ENCODE measurements around the gene RING1. TPM values are rescaled to one million over a fixed set of nuclear protein-coding genes. Genes with fewer than 3 reads are reported as not detected.

RING1 gene
- total RNA-seq, 2 experiments from 2014 or later, result 31.8 to 40.0 TPM

DNA sequence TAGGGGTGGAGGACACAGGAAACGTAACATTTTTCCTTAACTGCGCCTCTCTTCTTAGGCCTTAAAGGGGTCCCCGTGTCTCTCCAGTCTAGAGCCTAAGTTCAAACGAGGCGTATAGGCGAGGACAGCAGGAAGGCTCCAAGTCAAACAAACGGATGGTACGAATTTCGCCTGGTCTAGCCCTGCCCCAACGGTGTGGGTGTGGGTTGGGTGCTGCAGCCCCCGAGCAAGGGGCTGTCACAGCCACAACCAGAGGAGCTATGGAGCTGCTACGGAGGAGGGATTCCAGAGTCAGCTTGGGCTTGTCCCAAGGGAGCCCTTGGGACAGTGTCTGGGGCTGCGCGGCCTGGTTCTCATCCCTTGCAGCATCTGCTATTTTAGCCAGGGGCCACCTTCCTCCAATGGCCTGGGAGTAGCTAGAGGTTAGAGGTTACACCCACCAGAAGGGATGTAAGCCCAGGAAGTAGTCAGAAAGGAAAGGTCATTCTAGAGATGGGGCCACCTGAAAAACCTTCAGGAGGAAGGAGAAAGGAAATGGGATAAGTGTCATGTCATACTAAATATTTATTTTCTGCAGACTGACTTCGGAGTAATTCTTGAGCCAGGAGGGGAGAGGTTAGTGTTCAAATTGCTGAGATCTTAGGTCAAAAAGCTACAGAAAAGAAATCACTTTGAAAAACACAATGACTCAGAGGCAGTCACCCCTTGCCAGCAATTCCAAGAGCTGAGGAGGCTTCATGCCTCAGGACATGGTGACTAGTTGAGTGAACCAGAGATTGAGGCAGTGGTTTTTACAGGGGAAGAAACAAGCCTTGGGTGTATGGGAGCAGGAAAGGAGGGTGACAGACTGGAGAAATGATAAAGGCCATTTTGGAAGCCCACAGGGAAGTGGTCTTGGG lies 41.7 kb downstream of the RING1 start:
- peak overlapping the region; percentile 59 for H2AFZ ChIP-seq (ENCODE audit: low read length)
- no peak for DNase-seq (ENCODE audit: low spot score)
- BruUV-seq (replicated peaks), result TSS peak; percentile 66

DNA sequence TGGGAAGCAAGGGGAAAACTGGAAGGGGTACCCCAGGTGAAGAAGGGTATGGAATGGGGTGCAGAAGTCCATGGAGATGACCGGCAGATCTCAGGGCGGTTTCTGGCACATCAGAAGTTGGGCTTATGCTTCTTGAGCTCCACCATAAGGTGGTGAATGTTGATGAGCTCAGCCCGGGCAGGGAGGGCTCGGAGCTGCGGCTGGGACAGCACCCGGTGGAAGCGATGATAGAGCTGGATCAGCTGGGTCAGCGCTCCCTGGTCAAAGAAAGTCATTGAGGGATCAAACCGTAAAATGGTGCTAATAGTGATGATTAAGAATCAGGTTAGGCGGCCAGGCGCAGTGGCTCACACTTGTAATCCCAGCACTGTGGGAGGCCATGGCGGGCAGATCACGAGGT lies 42.4 kb downstream of the RING1 start:
- Histone ChIP-seq H3K4me3 (ENCODE audit: low read depth, low read length, poor library complexity, severe bottlenecking) (no peak overlapping the region), H3K79me2 (ENCODE audit: insufficient read depth, low read depth, low read length) (no peaks in the 10 kb centered on the region), H3K9me2 (ENCODE audit: insufficient read depth, low read length) (no peaks in the 10 kb centered on the region), H3K4me2 (ENCODE audit: low read length) (peak overlapping the region; percentile 99), H4K20me1 (ENCODE audit: insufficient read depth, low read length) (no peaks in the 10 kb centered on the region), H3K4me1 (ENCODE audit: insufficient read depth, low read length, poor library complexity, severe bottlenecking) (peaks cover 23% of the 10 kb centered on the region), H3K9me3 (ENCODE audit: low read length) (no peaks in the 10 kb centered on the region), H3K36me3 (ENCODE audit: insufficient read depth, low read length) (peaks cover 24% of the 10 kb centered on the region), H2AFZ (ENCODE audit: low read length) (no peak overlapping the region), H3K27ac (ENCODE audit: low read depth, low read length, poor library complexity, severe bottlenecking) (no peak overlapping the region)
- DNase-seq (ENCODE audit: low spot score), result no peak
- intact Hi-C loops (cut with micrococcal nuclease; ENCODE audit: unreplicated experiment), result no loop called here
- POLR2A ChIA-PET, result interaction anchor here (0.6 to 3.8 kb wide), 3 partner anchors 21 to 180 kb away, joined by 3 to 19 read pairs (median 3); partner anchors contain the start of genes RPS18 and VPS52
- BruUV-seq (replicated peaks), result no TSS peak
- TF ChIP-seq CTCF (conservative IDR thresholded peaks at IDR 0.05; ENCODE audit: low read length) (no peak), EZH2phosphoT487 (IDR thresholded peaks at IDR 0.05; ENCODE audit: borderline replicate concordance, low read depth, low read length) (no peak)
- CTCF ChIA-PET (ENCODE audit: unreplicated experiment), result no interaction called here

More for the DNA sequence above, 41.7 kb downstream of the RING1 start:
- POLR2A ChIA-PET, result interaction anchor here (0.7 to 3.8 kb wide), 6 partner anchors 10 to 180 kb away, joined by 3 to 19 read pairs (median 4); partner anchors contain the start of genes RPS18 and VPS52
- Histone ChIP-seq H3K4me3 (ENCODE audit: low read depth, low read length, poor library complexity, severe bottlenecking) (peak overlapping the region; percentile 73), H4K20me1 (ENCODE audit: insufficient read depth, low read length) (no peaks in the 10 kb centered on the region), H3K9me2 (ENCODE audit: insufficient read depth, low read length) (no peaks in the 10 kb centered on the region), H3K27ac (ENCODE audit: low read depth, low read length, poor library complexity, severe bottlenecking) (peak overlapping the region; percentile 74), H3K79me2 (ENCODE audit: insufficient read depth, low read depth, low read length) (no peaks in the 10 kb centered on the region), H3K36me3 (ENCODE audit: insufficient read depth, low read length) (peaks cover 22% of the 10 kb centered on the region), H3K4me2 (ENCODE audit: low read length) (peak overlapping the region; percentile 99), H3K4me1 (ENCODE audit: insufficient read depth, low read length, poor library complexity, severe bottlenecking) (peaks cover 23% of the 10 kb centered on the region), H3K9me3 (ENCODE audit: low read length) (no peaks in the 10 kb centered on the region)
- TF ChIP-seq EZH2phosphoT487 (IDR thresholded peaks at IDR 0.05; ENCODE audit: borderline replicate concordance, low read depth, low read length), result no peak
- TF ChIP-seq CTCF (conservative IDR thresholded peaks at IDR 0.05; ENCODE audit: low read length), result no peak
- CTCF ChIA-PET (ENCODE audit: unreplicated experiment), result interaction anchor here (1.2 kb wide), 1 partner anchor 45 kb away, joined by 3 read pairs; the partner anchor contains the start of gene HSD17B8
- intact Hi-C loops (cut with micrococcal nuclease; ENCODE audit: unreplicated experiment), result loop anchor here (1.0 to 5.0 kb wide), 2 partner anchors 21 to 238 kb away; partner anchors contain the start of gene VPS52
